CD4-positive, alpha-beta memory T cell (primary cell): Measurements from ENCODE around the gene KCNC3. TPM values are rescaled to one million over a fixed set of nuclear protein-coding genes. Genes with fewer than 3 reads are reported as not detected.

Experiments
- CTCF ChIA-PET: fragments of 350-600 bp; sonication (Branson Sonifier 250); formaldehyde crosslinking; loops from one replicate; lab custom pipeline; 2021; ENCODE audit warnings: inconsistent platforms; ENCODE audit not compliant: partially characterized antibody; lab: Charles Lee
- POLR2A ChIA-PET: fragments of 350-600 bp; sonication (Branson Sonifier 250); formaldehyde crosslinking; loops from one replicate; lab custom pipeline; 2021; ENCODE audit not compliant: partially characterized antibody; lab: Charles Lee
- DNase-seq, 5 donors: peaks; one replicate each; pipeline versions ENCODE4 v3.0.0 to v3.0.0-alpha.2; 2020 to 2022; ENCODE audit warnings: mixed read lengths in 1 of 5
- H3K27ac ChIP-seq: one replicate; pipeline ENCODE4 v1.7.0; 2013; ENCODE audit warnings: low read depth, low read length
- H3K27me3 ChIP-seq: 2 replicates; pipeline ENCODE4 v1.7.0; 2013; ENCODE audit warnings: mild to moderate bottlenecking, low read length, moderate library complexity; ENCODE audit not compliant: insufficient read depth
- H3K36me3 ChIP-seq: 2 replicates; pipeline ENCODE4 v1.7.0; 2013; ENCODE audit warnings: mild to moderate bottlenecking, low read length, moderate library complexity; ENCODE audit not compliant: insufficient read depth
- H3K4me1 ChIP-seq: 2 replicates; pipeline ENCODE4 v1.7.0; 2013; ENCODE audit warnings: mild to moderate bottlenecking, low read length, moderate library complexity; ENCODE audit not compliant: insufficient read depth
- H3K4me3 ChIP-seq, 2 donors: one replicate each; pipeline ENCODE4 v1.7.0; 2013; ENCODE audit warnings: low read length in 2 of 2, mild to moderate bottlenecking in 1 of 2
- H3K9me3 ChIP-seq, 2 donors: one replicate each; pipeline ENCODE4 v1.7.0; 2013; ENCODE audit warnings: low read length in 2 of 2, control low read depth in 1 of 2; ENCODE audit not compliant: control insufficient read depth in 1 of 2
- H3K27ac Mint-ChIP-seq, 7 donors: one replicate each; pipeline ENCODE4 v1.8.0; 2020 to 2021; ENCODE audit warnings: mixed read lengths in 7 of 7, mild to moderate bottlenecking in 6 of 7, inconsistent platforms in 3 of 7, moderate library complexity in 3 of 7
- H3K27me3 Mint-ChIP-seq, 2 donors: one replicate each; pipeline ENCODE4 v1.8.0; 2020 to 2021; ENCODE audit warnings: mixed read lengths in 2 of 2
- H3K36me3 Mint-ChIP-seq, 2 donors: one replicate each; pipeline ENCODE4 v1.8.0; 2020 to 2021; ENCODE audit warnings: mixed read lengths in 2 of 2, inconsistent platforms in 1 of 2, mild to moderate bottlenecking in 1 of 2
- H3K4me1 Mint-ChIP-seq, 4 donors: one replicate each; pipeline ENCODE4 v1.8.0; 2020 to 2021; ENCODE audit warnings: mixed read lengths in 4 of 4, mild to moderate bottlenecking in 1 of 4
- H3K4me3 Mint-ChIP-seq, 8 donors: one replicate each; pipeline ENCODE4 v1.8.0; 2020 to 2021; ENCODE audit warnings: mixed read lengths in 8 of 8, mild to moderate bottlenecking in 7 of 8, moderate library complexity in 6 of 8, inconsistent platforms in 3 of 8
- H3K9me3 Mint-ChIP-seq, 8 donors: one replicate each; pipeline ENCODE4 v1.8.0; 2020 to 2021; ENCODE audit warnings: mixed read lengths in 8 of 8, mild to moderate bottlenecking in 5 of 8, inconsistent platforms in 3 of 8, moderate library complexity in 1 of 8
- intact Hi-C: fragments of 100-400 bp; cut with micrococcal nuclease; formaldehyde crosslinking; loops from one replicate; pipeline ENCODE4 v1.15.1; 2023
- polyA plus RNA-seq, 2 donors: library from polyadenylated mRNA; unstranded; fragments of 300-500 nt; fragmentation: Illumina TruSeq; gene quantifications; one replicate each; pipeline ENCODE4 v1.2.3, GENCODE V29; 2021
- total RNA-seq, 2 experiments: library from RNA; stranded (reverse); gene quantifications; one replicate each; pipeline ENCODE4 v1.2.3, GENCODE V29; 2021

Gene KCNC3
- total and polyA plus RNA-seq, 4 experiments from 2014 or later, result 1.6 to 1.7 TPM; not detected in 2

DNA sequence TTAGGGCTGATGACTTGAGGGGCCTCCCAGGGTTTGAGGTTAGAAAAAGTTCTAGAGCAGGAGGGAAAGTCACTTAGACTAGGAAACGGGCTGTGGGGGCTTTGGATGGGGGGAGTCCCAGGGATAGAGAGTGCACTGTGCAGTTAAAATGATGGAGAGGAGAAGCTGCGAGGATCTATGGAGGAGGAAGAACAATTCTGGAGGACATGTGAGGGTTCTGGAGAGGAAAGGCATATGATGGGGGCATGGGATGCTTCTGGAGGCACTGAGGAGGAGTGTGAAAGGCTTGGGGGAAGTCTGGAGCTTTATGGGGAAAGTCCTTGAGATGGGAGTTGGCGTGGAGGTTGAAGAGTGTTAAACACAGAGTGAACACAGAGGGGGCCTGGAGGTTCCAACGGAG is 2.2 kb downstream of the KCNC3 start:
- Histone ChIP-seq H3K4me1 (peaks cover 48% of the 10 kb centered on the region), H3K27ac (no peak overlapping the region), H3K4me3 (no peak overlapping the region), H3K36me3 (no peaks in the 10 kb centered on the region), H3K27me3 (peaks cover 29% of the 10 kb centered on the region), H3K9me3 (no peaks in the 10 kb centered on the region)
- POLR2A ChIA-PET, result no interaction called here
- peak overlapping the region in 3 of 7 donors; percentile 31 to 78 (median 68) for H3K27ac Mint-ChIP-seq
- DNase-seq, result no peak
- peaks cover 25 to 46% of the 10 kb centered on the region in 2 donors for H3K27me3 Mint-ChIP-seq
- intact Hi-C loops, result no loop called here
- H3K9me3 Mint-ChIP-seq, result peaks cover 0 to 29% (median 14%) of the 10 kb centered on the region in 8 donors
- H3K4me1 Mint-ChIP-seq, result peaks cover 30 to 57% (median 44%) of the 10 kb centered on the region in 4 donors
- peak overlapping the region; percentile 21 to 66 (median 62) for H3K4me3 Mint-ChIP-seq
- CTCF ChIA-PET, result no interaction called here
- H3K36me3 Mint-ChIP-seq, result peaks cover 5 to 6% of the 10 kb centered on the region in 2 donors

DNA sequence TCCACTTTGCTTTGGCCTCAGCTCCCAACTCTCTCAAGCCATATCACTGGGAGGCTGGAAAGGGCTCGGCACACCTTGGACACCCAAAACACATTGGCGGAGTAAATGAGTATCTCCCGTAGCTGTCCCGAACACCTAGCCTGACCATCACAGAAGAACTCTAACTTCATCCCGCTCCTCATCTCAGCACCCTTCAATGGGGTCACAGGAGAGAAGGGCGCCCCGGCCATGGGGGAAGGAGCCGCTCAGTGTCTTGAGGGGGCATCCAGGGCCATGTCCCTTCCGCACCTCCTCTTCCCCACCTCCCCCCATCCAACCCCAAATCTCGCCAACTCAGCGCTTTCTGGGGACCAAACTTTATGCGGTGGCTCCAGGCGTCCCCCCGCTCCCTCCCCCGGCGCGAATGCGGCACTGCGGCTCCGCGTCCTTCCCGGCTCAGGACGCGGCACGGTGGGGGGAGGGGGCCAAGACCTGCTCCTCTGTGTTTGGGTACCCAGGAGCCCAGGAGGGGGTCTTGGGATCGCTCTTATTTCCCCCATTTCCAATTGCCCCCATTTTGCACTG is 3.0 kb downstream of the KCNC3 start:
- H3K27me3 ChIP-seq, result peaks cover 29% of the 10 kb centered on the region
- Mint-ChIP-seq H3K36me3 (peaks cover 5 to 6% of the 10 kb centered on the region in 2 donors), H3K27ac (peak overlapping the region in 1 of 7 donors; percentile 78), H3K9me3 (peaks cover 0 to 24% (median 14%) of the 10 kb centered on the region in 8 donors), H3K4me1 (peaks cover 23 to 49% (median 36%) of the 10 kb centered on the region in 4 donors), H3K27me3 (peaks cover 21 to 42% of the 10 kb centered on the region in 2 donors), H3K4me3 (peak overlapping the region in 1 of 8 donors; percentile 58)
- H3K36me3 ChIP-seq, result no peaks in the 10 kb centered on the region
- H3K27ac ChIP-seq, result no peak overlapping the region
- no peak overlapping the region for H3K4me3 ChIP-seq
- no peak for DNase-seq
- intact Hi-C loops, result no loop called here
- POLR2A ChIA-PET, result interaction anchor here (0.6 kb wide), 1 partner anchor 58 kb away, joined by 3 read pairs; the partner anchor contains the start of gene POLD1
- peaks cover 40% of the 10 kb centered on the region for H3K4me1 ChIP-seq
- H3K9me3 ChIP-seq, result no peaks in the 10 kb centered on the region
- CTCF ChIA-PET, result interaction anchor here (1.1 kb wide), 1 partner anchor 31 kb away, joined by 4 read pairs; no protein-coding TSS in a partner anchor

DNA sequence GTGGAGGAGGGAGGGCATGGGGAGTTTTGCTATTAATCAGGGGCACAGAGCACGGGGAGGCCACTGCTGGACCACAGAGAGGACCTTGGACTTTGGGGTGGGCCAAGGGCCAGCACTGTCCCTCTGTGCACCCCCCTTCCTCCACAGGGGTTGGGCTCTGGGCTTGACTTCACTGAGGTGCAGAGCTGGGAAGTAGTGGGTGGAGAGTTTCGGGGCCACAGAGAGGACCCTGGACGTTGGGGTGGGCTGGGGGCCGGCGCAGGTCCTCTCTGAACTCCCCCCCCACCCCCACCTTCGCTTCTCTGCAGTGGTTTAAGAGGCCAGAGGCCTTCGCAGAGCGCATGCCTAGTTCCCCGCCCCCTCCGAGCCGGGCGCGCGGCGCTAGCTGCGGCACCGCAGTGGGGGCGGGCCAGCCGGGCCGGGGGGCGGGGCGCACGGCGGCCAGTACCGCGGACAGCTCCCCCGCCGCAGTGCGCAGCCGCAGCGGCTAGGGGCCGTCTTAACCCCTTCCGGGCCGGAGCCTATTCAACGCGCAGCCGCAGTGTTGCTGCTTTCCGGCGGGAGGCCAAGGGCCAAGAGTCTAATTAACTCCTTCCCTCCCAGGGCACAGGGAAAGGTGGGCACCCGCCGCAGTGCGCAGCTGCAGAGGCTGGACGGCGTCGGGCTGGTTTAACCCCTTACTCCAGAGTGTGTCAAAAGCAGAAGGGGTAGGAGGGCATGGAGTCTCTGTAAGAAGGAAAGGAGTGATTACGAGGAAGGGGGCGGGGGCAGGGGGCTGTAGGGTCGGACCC is 3.7 kb downstream of the KCNC3 start:
- peak; percentile 52 to 73 (median 72) for DNase-seq
- H3K27ac ChIP-seq, result no peak overlapping the region
- ChIA-PET CTCF (interaction anchor here (1.1 kb wide), 1 partner anchor 32 kb away, joined by 4 read pairs; no protein-coding TSS in a partner anchor), POLR2A (interaction anchor here (0.6 kb wide), 1 partner anchor 59 kb away, joined by 3 read pairs; the partner anchor contains the start of gene POLD1)
- no peak overlapping the region for H3K4me3 ChIP-seq
- Mint-ChIP-seq H3K27me3 (peaks cover 20 to 45% of the 10 kb centered on the region in 2 donors), H3K4me3 (peak overlapping the region in 3 of 8 donors; percentile 25 to 58 (median 54)), H3K4me1 (peaks cover 22 to 42% (median 32%) of the 10 kb centered on the region in 4 donors), H3K27ac (peak overlapping the region in 2 of 7 donors; percentile 30 to 68), H3K9me3 (peaks cover 0 to 22% (median 13%) of the 10 kb centered on the region in 8 donors), H3K36me3 (peaks cover 5 to 6% of the 10 kb centered on the region in 2 donors)
- peaks cover 33% of the 10 kb centered on the region for H3K4me1 ChIP-seq
- peaks cover 29% of the 10 kb centered on the region for H3K27me3 ChIP-seq
- intact Hi-C loops, result no loop called here
- H3K36me3 ChIP-seq, result no peaks in the 10 kb centered on the region
- no peaks in the 10 kb centered on the region for H3K9me3 ChIP-seq

DNA sequence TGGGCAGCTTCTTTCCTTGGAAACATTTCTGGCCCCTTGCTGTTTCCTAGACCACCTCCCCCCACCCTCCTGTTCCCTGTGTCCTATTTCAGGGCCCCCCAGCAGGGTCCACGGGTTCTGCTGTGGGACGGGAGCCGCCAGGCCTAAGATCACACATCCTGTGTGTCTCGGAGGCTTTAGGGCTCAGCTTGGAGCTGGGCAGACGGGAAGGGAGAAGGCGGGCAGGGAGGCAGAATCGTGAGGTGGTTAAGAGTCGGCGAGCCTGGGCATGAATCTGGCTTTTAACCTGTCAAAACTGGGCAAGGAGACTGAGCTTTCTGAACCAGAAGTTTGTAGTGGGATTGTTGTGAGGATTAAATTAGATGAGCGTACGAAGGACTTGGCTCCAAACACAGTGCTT is 4.8 kb downstream of the KCNC3 start:
- peaks cover under 1% of the 10 kb centered on the region in 2 donors for H3K36me3 Mint-ChIP-seq
- ChIA-PET CTCF (no interaction called here), POLR2A (no interaction called here)
- Histone ChIP-seq H3K27me3 (peaks cover 21% of the 10 kb centered on the region), H3K4me1 (peaks cover 22% of the 10 kb centered on the region), H3K36me3 (no peaks in the 10 kb centered on the region), H3K27ac (no peak overlapping the region), H3K9me3 (no peaks in the 10 kb centered on the region), H3K4me3 (no peak overlapping the region)
- intact Hi-C loops, result no loop called here
- no peak overlapping the region for H3K27ac Mint-ChIP-seq
- peaks cover 13 to 31% (median 22%) of the 10 kb centered on the region in 4 donors for H3K4me1 Mint-ChIP-seq
- peaks cover 0 to 18% (median 5%) of the 10 kb centered on the region in 8 donors for H3K9me3 Mint-ChIP-seq
- peaks cover 13 to 36% of the 10 kb centered on the region in 2 donors for H3K27me3 Mint-ChIP-seq
- H3K4me3 Mint-ChIP-seq, result peak overlapping the region in 2 of 8 donors; percentile 13 to 24
- no peak for DNase-seq

DNA sequence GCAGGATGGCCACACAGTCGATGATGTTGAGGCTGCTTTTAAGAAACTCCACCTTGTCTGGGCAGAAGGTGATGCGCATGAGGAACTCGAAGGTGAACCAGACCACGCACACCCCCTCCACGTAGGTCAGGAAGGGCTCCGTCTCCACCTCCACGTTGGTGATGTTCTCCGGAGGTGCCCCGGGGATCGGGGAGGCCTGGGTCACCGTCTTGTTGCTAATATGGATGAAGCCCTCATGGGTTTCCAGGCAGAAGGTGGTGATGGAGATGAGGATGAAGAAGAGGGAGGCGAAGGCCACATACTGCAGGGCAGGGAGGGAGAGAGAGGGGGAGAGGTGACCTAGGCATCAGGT is 5.4 kb downstream of the KCNC3 start:
- ChIA-PET CTCF (no interaction called here), POLR2A (no interaction called here)
- Mint-ChIP-seq H3K27me3 (peaks cover 16 to 35% of the 10 kb centered on the region in 2 donors), H3K36me3 (no peaks in the 10 kb centered on the region), H3K9me3 (peaks cover 0 to 14% (median 4%) of the 10 kb centered on the region in 8 donors), H3K27ac (no peak overlapping the region), H3K4me3 (no peak overlapping the region), H3K4me1 (peaks cover 12 to 26% (median 20%) of the 10 kb centered on the region in 4 donors)
- peaks cover 20% of the 10 kb centered on the region for H3K27me3 ChIP-seq
- no peak overlapping the region for H3K27ac ChIP-seq
- H3K36me3 ChIP-seq, result no peaks in the 10 kb centered on the region
- H3K4me3 ChIP-seq, result no peak overlapping the region
- H3K9me3 ChIP-seq, result no peaks in the 10 kb centered on the region
- intact Hi-C loops, result no loop called here
- no peak for DNase-seq
- peaks cover 21% of the 10 kb centered on the region for H3K4me1 ChIP-seq

DNA sequence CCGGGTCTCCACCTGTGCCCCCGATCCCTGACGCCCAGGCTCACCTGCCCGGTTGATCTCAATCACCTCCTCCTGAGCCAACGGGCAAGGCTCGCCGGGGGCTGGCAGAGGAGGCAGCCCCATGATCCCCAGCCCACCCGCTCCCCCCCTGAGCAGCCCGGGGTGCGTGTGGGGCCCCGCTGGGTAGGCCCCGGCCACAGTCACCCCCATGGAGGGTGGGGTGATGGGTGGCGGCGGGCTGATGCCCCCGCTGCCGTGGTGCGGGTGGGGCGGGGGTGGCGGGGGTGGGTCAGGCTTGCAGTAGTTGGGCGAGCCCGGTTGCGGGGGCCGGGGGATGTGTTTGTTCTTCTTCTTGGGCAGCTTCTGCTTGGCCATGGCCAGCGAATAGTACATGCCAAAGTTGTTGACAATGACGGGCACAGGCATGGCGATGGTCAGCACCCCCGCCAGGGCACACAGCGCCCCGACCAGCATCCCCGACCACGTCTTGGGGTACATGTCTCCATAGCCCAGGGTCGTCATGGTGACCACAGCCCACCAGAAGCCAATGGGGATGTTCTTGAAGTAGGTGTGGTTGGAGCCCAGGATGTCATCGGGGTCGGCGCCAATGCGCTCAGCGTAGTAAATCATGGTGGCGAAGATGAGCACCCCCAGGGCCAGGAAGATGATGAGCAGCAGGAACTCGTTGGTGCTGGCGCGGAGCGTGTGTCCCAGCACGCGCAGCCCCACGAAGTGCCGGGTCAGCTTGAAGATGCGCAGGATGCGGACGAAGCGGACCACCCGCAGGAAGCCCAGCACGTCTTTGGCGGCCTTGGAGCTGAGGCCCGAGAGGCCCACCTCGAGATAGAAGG is 6.0 kb downstream of the KCNC3 start:
- CTCF ChIA-PET, result no interaction called here
- H3K27me3 Mint-ChIP-seq, result peaks cover 16 to 38% of the 10 kb centered on the region in 2 donors

More for the DNA sequence above, 6.0 kb downstream of the KCNC3 start:
- no peak overlapping the region for H3K4me3 Mint-ChIP-seq
- Histone ChIP-seq H3K9me3 (no peaks in the 10 kb centered on the region), H3K4me1 (peaks cover 21% of the 10 kb centered on the region), H3K4me3 (no peak overlapping the region), H3K27ac (no peak overlapping the region), H3K27me3 (peaks cover 20% of the 10 kb centered on the region), H3K36me3 (no peaks in the 10 kb centered on the region)
- DNase-seq, result no peak
- no peaks in the 10 kb centered on the region for H3K36me3 Mint-ChIP-seq
- intact Hi-C loops, result no loop called here
- peaks cover 0 to 14% (median 4%) of the 10 kb centered on the region in 8 donors for H3K9me3 Mint-ChIP-seq
- POLR2A ChIA-PET, result no interaction called here
- no peak overlapping the region for H3K27ac Mint-ChIP-seq
- H3K4me1 Mint-ChIP-seq, result peaks cover 12 to 26% (median 20%) of the 10 kb centered on the region in 4 donors
